SK-N-SH (cell line): ENCODE measurements around the gene GOLGA6L22. TPM values are rescaled to one million over a fixed set of nuclear protein-coding genes. Genes with fewer than 3 reads are reported as not detected.
"Not testable (repeated sequence)": the region's sequence is repeated elsewhere in the genome, so short reads cannot be mapped to it uniquely, and the experiment has no call there.

Source experiments
- CTCF ChIA-PET: fragments of 300-600, 350-600 bp; formaldehyde crosslinking; extraction: SDS; loops from one replicate; lab custom pipeline; 2021; lab: Yijun Ruan, JAX
- POLR2A ChIA-PET: fragments of 350-600 bp; sonication (Branson Sonifier 250); formaldehyde crosslinking; extraction: SDS; loops from one replicate; lab custom pipeline; 2020; ENCODE audit warnings: antibody characterized with exemption, inconsistent platforms; lab: Yijun Ruan, JAX
- DNase-seq: peaks from one replicate; pipeline ENCODE4 v3.0.0; 2012
- H2AFZ ChIP-seq: fragments of 200-600 bp; sonication (generic); 2 replicates; pipeline ENCODE4 v1.8.1; 2016; ENCODE audit warnings: antibody characterized with exemption, mild to moderate bottlenecking, low read depth
- H3F3A ChIP-seq: fragments of 200-600 bp; sonication (generic); replicated peaks from 2 replicates; pipeline ENCODE3; 2016; ENCODE audit warnings: antibody characterized with exemption, mild to moderate bottlenecking; ENCODE audit not compliant: insufficient read depth
- H3K27ac ChIP-seq, 2 experiments: fragments of 200-500 bp in 1 of 2; fragments of 200-600 bp in 1 of 2; sonication (Bioruptor generic) in 1 of 2; sonication (generic), shearing (Covaris generic) in 1 of 2; 2 replicates each; pipeline versions ENCODE4 v1.5.1 to v1.6.1; 2014 to 2016; ENCODE audit warnings: low read depth in 2 of 2, inconsistent platforms in 1 of 2, low read length in 1 of 2, mild to moderate bottlenecking in 1 of 2, mixed read lengths in 1 of 2
- H3K27me3 ChIP-seq: fragments of 200-600 bp; sonication (generic), shearing (Covaris generic); 2 replicates; pipeline ENCODE4 v1.6.1; 2016; ENCODE audit warnings: mixed run types; ENCODE audit not compliant: insufficient read depth
- H3K36me3 ChIP-seq, 2 experiments: fragments of 200-500 bp in 1 of 2; fragments of 200-600 bp in 1 of 2; sonication (Bioruptor generic) in 1 of 2; sonication (generic) in 1 of 2; replicated peaks in 1 of 2; 2 replicates each; pipeline versions ENCODE3 to v1.5.1; 2014 to 2016; ENCODE audit warnings: low read length in 1 of 2, mild to moderate bottlenecking in 1 of 2; ENCODE audit not compliant: insufficient read depth in 2 of 2, control insufficient read depth in 1 of 2
- H3K4me1 ChIP-seq, 2 experiments: fragments of 200-500 bp in 1 of 2; fragments of 200-600 bp in 1 of 2; sonication (Bioruptor generic) in 1 of 2; sonication (generic), shearing (Covaris generic) in 1 of 2; 2 replicates each; pipeline versions ENCODE4 v1.5.1 to v1.6.1; 2014 to 2016; ENCODE audit warnings: low read depth in 1 of 2, low read length in 1 of 2, mixed run types in 1 of 2; ENCODE audit not compliant: insufficient read depth in 2 of 2, control insufficient read depth in 1 of 2
- H3K4me2 ChIP-seq: fragments of 200-600 bp; sonication (generic), shearing (Covaris generic); 2 replicates; pipeline ENCODE4 v1.6.1; 2017; ENCODE audit warnings: mixed run types
- H3K4me3 ChIP-seq, 2 experiments: fragments of 200-500 bp in 1 of 2; fragments of 200-600 bp in 1 of 2; sonication (Bioruptor generic) in 1 of 2; sonication (generic), shearing (Covaris generic) in 1 of 2; 2 replicates each; pipeline versions ENCODE4 v1.5.1 to v1.8.1; 2014 to 2016; ENCODE audit warnings: low read depth in 2 of 2, inconsistent platforms in 1 of 2, low read length in 1 of 2, mild to moderate bottlenecking in 1 of 2, mixed read lengths in 1 of 2, moderate library complexity in 1 of 2
- H3K79me2 ChIP-seq: fragments of 200-600 bp; sonication (generic); 2 replicates; pipeline ENCODE4 v1.8.1; 2017; ENCODE audit warnings: mild to moderate bottlenecking; ENCODE audit not compliant: insufficient read depth
- H3K9ac ChIP-seq: fragments of 200-600 bp; sonication (generic); 2 replicates; pipeline ENCODE4 v1.6.1; 2017; ENCODE audit warnings: mixed run types
- H3K9me2 ChIP-seq: fragments of 200-600 bp; sonication (generic); 2 replicates; pipeline ENCODE4 v1.6.1; 2017; ENCODE audit warnings: mixed run types
- H3K9me3 ChIP-seq: fragments of 200-600 bp; sonication (generic); 2 replicates; pipeline ENCODE4 v1.6.1; 2017; ENCODE audit warnings: mixed run types, mild to moderate bottlenecking, moderate library complexity
- H4K20me1 ChIP-seq: fragments of 200-600 bp; sonication (generic); 2 replicates; pipeline ENCODE4 v1.6.1; 2017; ENCODE audit warnings: mild to moderate bottlenecking, mixed run types; ENCODE audit not compliant: insufficient read depth
- WGBS: methylation state at CpG from one replicate; pipeline ENCODE4 v1.1.6; 2017; ENCODE audit warnings: low lambda C conversion rate; 5-methylcytosine and 5-hydroxymethylcytosine counted together
- polyA plus RNA-seq, 3 experiments: library from polyadenylated mRNA; depleted of rRNA; stranded (reverse); fragments of >200 nt; gene quantifications; 2 replicates each; pipeline ENCODE4 v1.2.3, GENCODE V29; 2012

Gene GOLGA6L22
- not detected in 2 replicates for polyA plus RNA-seq (2012; rRNA removed)
- not detected in 2 replicates for polyA plus RNA-seq (2012; cell fraction: cytosol; rRNA removed)
- not detected in 2 replicates for polyA plus RNA-seq (2012; cell fraction: nucleus; rRNA removed)

- H2AFZ ChIP-seq, H4K20me1 ChIP-seq, H3K4me3 ChIP-seq, H3K9ac ChIP-seq, CTCF ChIA-PET, H3K27me3 ChIP-seq, H3K4me1 ChIP-seq, POLR2A ChIA-PET, H3K27ac ChIP-seq, DNase-seq, H3K9me2 ChIP-seq, H3F3A ChIP-seq, H3K79me2 ChIP-seq, H3K9me3 ChIP-seq, H3K36me3 ChIP-seq, H3K4me2 ChIP-seq: not testable (repeated sequence)
- no CpG with 5 or more reads among the region's 7 CpGs for WGBS
These were observed at the start of gene GOLGA6L22 for GRCh38 chr15:22458603-22459002. TSS of gene GOLGA6L22 (plus strand) at chr15:22458903. CDS start at chr15:22458994, 91 bp downstream.

DNA sequence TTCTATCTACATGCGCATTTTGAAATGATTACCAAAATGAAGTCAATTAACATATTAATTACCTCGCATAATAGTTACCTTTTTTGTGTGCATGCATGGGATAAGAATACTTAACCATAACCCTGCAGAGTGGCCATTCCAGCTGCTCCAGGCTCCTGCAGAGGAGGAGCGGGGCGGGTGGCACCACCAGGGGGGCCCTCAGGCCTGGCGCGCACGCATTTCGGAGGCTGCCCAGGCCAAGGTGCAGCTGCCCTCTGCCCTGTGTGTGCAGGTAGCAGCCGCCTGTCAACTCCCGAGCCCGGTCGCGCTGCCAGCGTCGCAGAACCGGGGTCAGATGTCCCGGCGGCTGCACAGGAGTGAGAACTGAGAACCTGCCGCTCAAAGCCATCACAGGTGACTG is 41.4 kb upstream of the GOLGA6L22 start:
- H3K4me1 ChIP-seq = not testable (repeated sequence)

DNA sequence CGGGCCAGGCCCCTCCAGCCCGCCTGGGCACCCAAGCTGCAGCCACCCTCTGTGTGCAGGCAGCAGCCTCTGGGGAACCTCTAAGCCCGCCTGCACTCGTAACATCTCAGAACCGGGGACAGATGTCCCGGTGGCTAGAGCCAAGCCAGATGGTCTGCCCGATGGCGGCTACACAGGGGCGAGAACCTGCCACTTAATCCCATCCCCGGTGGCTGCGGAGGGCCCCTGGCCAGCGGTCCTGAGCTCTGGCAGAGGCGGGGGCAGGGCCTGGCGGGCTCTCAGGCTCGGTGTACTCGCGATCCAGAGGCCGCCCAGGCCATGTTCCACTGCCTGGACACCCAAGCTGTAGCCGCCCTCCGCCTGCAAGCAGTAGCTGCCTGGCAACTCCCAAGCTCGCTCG is 40.9 kb upstream of the GOLGA6L22 start:
- H3K9me2 ChIP-seq, H3K4me2 ChIP-seq, H4K20me1 ChIP-seq, H3F3A ChIP-seq, H3K9ac ChIP-seq, H3K9me3 ChIP-seq, H2AFZ ChIP-seq, H3K36me3 ChIP-seq, DNase-seq, CTCF ChIA-PET, POLR2A ChIA-PET, H3K27me3 ChIP-seq, H3K4me3 ChIP-seq, H3K27ac ChIP-seq, H3K4me1 ChIP-seq, H3K79me2 ChIP-seq: not testable (repeated sequence)
- WGBS = no CpG with 5 or more reads among the region's 22 CpGs

More for the DNA sequence above, 41.4 kb upstream of the GOLGA6L22 start:
- H3K4me3 ChIP-seq, H4K20me1 ChIP-seq, POLR2A ChIA-PET, H3K36me3 ChIP-seq, H3F3A ChIP-seq, H3K27me3 ChIP-seq, H2AFZ ChIP-seq, H3K27ac ChIP-seq, DNase-seq, H3K9me2 ChIP-seq, H3K79me2 ChIP-seq, H3K9ac ChIP-seq, CTCF ChIA-PET, H3K9me3 ChIP-seq, H3K4me2 ChIP-seq: not testable (repeated sequence)
- WGBS = no CpG with 5 or more reads among the region's 19 CpGs

GRCh38 chr15:22418212-22418611 is 40.5 kb upstream of the GOLGA6L22 start:
- H3K36me3 ChIP-seq, DNase-seq, H3F3A ChIP-seq, H3K4me3 ChIP-seq, H2AFZ ChIP-seq, H3K27ac ChIP-seq, POLR2A ChIA-PET, H4K20me1 ChIP-seq, H3K9ac ChIP-seq, H3K27me3 ChIP-seq, H3K4me1 ChIP-seq, H3K9me2 ChIP-seq, H3K4me2 ChIP-seq, CTCF ChIA-PET, H3K9me3 ChIP-seq, H3K79me2 ChIP-seq: not testable (repeated sequence)
- WGBS = no CpG with 5 or more reads among the region's 29 CpGs

GRCh38 chr15:22418666-22419065 is 40.0 kb upstream of the GOLGA6L22 start:
- DNase-seq, H3K9me2 ChIP-seq, H2AFZ ChIP-seq, H3K9ac ChIP-seq, H3K9me3 ChIP-seq, H3K27me3 ChIP-seq, POLR2A ChIA-PET, H3K36me3 ChIP-seq, H3K4me1 ChIP-seq, CTCF ChIA-PET, H3K4me3 ChIP-seq, H3K79me2 ChIP-seq, H4K20me1 ChIP-seq, H3K27ac ChIP-seq, H3F3A ChIP-seq, H3K4me2 ChIP-seq: not testable (repeated sequence)
- 74% methylated on average over 4 of the region's 33 CpGs for WGBS

DNA sequence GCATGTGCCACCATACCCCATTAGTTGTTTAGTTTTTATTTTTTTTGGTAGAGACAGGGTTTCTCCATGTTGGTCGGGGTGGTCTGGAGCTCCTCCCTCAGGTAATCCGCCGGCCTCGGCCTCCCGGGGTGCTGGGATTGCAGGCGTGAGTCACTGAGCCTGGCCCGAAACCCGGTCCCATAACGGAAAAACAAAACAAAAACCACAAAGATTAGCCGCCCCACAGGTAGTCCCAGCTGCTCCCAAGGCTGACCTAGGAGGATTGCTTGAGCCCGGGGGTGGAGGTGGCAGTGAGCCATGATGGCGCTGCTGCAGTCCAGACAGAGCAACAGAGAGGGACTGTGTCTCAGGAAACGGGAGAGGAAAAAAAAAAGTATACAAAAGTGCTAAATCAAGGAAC is 38.4 kb upstream of the GOLGA6L22 start:
- H3K9ac ChIP-seq, H3K27me3 ChIP-seq, H3F3A ChIP-seq, H3K79me2 ChIP-seq, CTCF ChIA-PET, H3K4me2 ChIP-seq, H3K27ac ChIP-seq, H3K4me1 ChIP-seq, H3K4me3 ChIP-seq, H4K20me1 ChIP-seq, POLR2A ChIA-PET, H3K9me2 ChIP-seq, H3K9me3 ChIP-seq, H2AFZ ChIP-seq, H3K36me3 ChIP-seq, DNase-seq: not testable (repeated sequence)
- WGBS = 24% methylated on average over 9 of the region's 13 CpGs

GRCh38 chr15:22429426-22429825 is 29.3 kb upstream of the GOLGA6L22 start:
- H3F3A ChIP-seq, H3K4me2 ChIP-seq, H3K9me2 ChIP-seq, H3K9ac ChIP-seq, CTCF ChIA-PET, H4K20me1 ChIP-seq, H3K79me2 ChIP-seq, H3K9me3 ChIP-seq, H2AFZ ChIP-seq, H3K4me3 ChIP-seq, DNase-seq, POLR2A ChIA-PET, H3K27me3 ChIP-seq, H3K27ac ChIP-seq, H3K4me1 ChIP-seq, H3K36me3 ChIP-seq: not testable (repeated sequence)
- no CpG with 5 or more reads among the region's 11 CpGs for WGBS
